ENCODE results near the gene SLC37A2. TPM values are rescaled to one million over a fixed set of nuclear protein-coding genes. Genes with fewer than 3 reads are reported as not detected.

Gene SLC37A2
- total and polyA plus RNA-seq, 2 donors (not counting 3 experiments of a cell fraction or from before 2014, with no cell fraction given): 1.1 to 1.7 TPM

DNA sequence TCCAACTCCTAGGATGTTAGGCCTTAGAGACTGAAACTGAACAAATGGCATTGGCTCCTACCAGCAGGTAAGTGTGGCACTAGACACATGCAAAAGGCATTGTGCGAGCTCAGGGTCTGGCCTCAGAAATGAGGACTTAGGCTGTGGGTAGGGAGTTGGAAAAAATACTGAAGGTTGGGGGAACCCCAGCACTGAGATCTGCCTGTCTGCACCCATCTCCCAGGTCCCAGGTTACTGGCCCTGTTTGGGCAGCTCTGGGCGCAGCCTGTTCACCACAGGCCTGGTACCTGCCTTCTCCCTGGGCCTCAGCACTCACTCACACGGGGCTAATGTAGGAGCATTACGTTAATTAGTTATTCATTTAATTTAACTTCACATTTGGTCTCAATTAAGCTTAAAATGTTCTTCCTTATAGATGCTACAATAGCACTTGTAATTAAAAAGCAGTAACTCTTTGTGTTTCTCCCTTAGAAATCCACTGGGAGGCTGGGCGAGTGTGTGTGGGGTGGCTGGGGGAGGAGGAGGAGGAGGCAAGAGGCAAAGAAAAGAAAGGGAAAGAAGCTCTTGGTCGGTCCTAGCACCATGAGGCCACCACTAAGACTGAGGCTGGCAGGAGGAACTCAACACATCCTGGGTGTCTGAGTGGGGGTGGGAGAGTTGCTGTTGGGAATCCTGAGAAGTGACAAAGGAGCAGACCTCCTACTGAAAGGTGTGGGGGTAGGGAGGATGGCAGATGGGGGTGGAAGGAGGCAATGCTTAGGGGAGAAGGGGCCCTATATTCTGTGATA lies 29.0 kb downstream of the SLC37A2 start:
- Histone ChIP-seq H3K36me3 (ENCODE audit: control insufficient read depth in 2 of 2, extremely low read depth in 1 of 2, insufficient read depth in 2 of 2, low read length in 2 of 2) (no peaks in the 10 kb centered on the region), H3K4me1 (ENCODE audit: control insufficient read depth, extremely low read depth, insufficient read depth, low read length) (peaks cover 11% of the 10 kb centered on the region), H3K9ac (replicated peaks; ENCODE audit: extremely low read depth, insufficient read depth, low read length) (no peak overlapping the region), H3K9me3 (replicated peaks; ENCODE audit: control insufficient read depth, insufficient read depth, low read length) (no peaks in the 10 kb centered on the region), H3K4me3 (replicated peaks in 1 of 3; ENCODE audit: insufficient read depth in 1 of 3, low read depth in 1 of 3, low read length in 3 of 3) (no peak overlapping the region), H2AFZ (ENCODE audit: low read depth, low read length) (peak overlapping the region; percentile 55), H3K9me1 (replicated peaks; ENCODE audit: control insufficient read depth, extremely low read depth, insufficient read depth, low read length) (no peaks in the 10 kb centered on the region), H3K27ac (ENCODE audit: insufficient read depth, low read depth, low read length) (no peak overlapping the region), H3K4me2 (ENCODE audit: insufficient read depth, low read length) (no peak overlapping the region), H3K27me3 (ENCODE audit: control insufficient read depth in 2 of 2, insufficient read depth in 2 of 2, low read length in 2 of 2) (no peaks in the 10 kb centered on the region), H4K20me1 (replicated peaks; ENCODE audit: control insufficient read depth, extremely low read depth, insufficient read depth, low read length) (no peaks in the 10 kb centered on the region), H3K79me2 (ENCODE audit: control insufficient read depth, insufficient read depth, low read length) (no peaks in the 10 kb centered on the region)
- no peak for DNase-seq (ENCODE audit: low read depth, low spot score)
- dilution Hi-C loops (cut with MboI; ENCODE audit: extremely low pct_ligation_motif_present, low sequenced_read_pairs): no loop called here
- ChIA-PET CTCF (interaction anchor here (0.7 to 6.1 kb wide), 31 partner anchors 10 to 342 kb away, joined by 3 to 141 read pairs (median 8); partner anchors contain the start of genes PKNOX2, SLC37A2 and TMEM218), POLR2A (no interaction called here)
- no peak for FAIRE-seq
- intact Hi-C loops (cut with micrococcal nuclease): loop anchor here (1.0 to 10.0 kb wide), 8 partner anchors 19 to 783 kb away; partner anchors contain the start of genes PKNOX2 and TMEM218
- TF ChIP-seq, protein P1, sequence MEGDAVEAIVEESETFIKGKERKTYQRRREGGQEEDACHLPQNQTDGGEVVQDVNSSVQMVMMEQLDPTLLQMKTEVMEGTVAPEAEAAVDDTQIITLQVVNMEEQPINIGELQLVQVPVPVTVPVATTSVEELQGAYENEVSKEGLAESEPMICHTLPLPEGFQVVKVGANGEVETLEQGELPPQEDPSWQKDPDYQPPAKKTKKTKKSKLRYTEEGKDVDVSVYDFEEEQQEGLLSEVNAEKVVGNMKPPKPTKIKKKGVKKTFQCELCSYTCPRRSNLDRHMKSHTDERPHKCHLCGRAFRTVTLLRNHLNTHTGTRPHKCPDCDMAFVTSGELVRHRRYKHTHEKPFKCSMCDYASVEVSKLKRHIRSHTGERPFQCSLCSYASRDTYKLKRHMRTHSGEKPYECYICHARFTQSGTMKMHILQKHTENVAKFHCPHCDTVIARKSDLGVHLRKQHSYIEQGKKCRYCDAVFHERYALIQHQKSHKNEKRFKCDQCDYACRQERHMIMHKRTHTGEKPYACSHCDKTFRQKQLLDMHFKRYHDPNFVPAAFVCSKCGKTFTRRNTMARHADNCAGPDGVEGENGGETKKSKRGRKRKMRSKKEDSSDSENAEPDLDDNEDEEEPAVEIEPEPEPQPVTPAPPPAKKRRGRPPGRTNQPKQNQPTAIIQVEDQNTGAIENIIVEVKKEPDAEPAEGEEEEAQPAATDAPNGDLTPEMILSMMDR (IDR thresholded peaks at IDR 0.05; ENCODE audit: extremely low read depth in 1 of 2, insufficient read depth in 1 of 2, low read depth in 1 of 2, low read length in 2 of 2): no peak
- TF ChIP-seq POLR2AphosphoS5 (IDR thresholded peaks at IDR 0.05; ENCODE audit: insufficient read depth, low read depth, low read length) (no peak), EZH2 (IDR thresholded peaks at IDR 0.05; ENCODE audit: borderline replicate concordance, low read depth, low read length, severe bottlenecking) (no peak)
- BruUV-seq (replicated peaks): no TSS peak

DNA sequence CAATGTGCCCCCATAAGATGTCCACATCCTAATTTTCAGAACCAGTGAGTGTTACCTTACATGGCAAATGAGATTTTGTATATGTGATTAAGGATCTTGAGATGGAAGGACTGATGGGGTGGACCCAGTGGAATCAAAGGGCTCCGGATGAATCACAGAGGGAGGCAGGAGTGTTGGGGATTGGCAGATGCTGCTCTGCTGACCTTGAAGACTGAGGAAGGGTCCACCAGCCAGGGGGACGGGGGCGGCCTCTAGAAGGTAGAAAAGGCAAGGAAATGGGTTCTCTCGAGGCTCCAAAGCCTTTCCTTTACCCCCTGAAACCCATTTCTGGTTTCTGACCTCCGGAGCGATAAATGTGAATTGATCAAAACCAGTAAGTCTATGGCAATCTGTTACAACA lies 29.6 kb downstream of the SLC37A2 start:
- Histone ChIP-seq H3K79me2 (ENCODE audit: control insufficient read depth, insufficient read depth, low read length) (no peaks in the 10 kb centered on the region), H2AFZ (ENCODE audit: low read depth, low read length) (no peak overlapping the region), H3K4me1 (ENCODE audit: control insufficient read depth, extremely low read depth, insufficient read depth, low read length) (peaks cover 11% of the 10 kb centered on the region), H4K20me1 (replicated peaks; ENCODE audit: control insufficient read depth, extremely low read depth, insufficient read depth, low read length) (no peaks in the 10 kb centered on the region), H3K4me3 (replicated peaks in 1 of 3; ENCODE audit: insufficient read depth in 1 of 3, low read depth in 1 of 3, low read length in 3 of 3) (no peak overlapping the region), H3K27me3 (ENCODE audit: control insufficient read depth in 2 of 2, insufficient read depth in 2 of 2, low read length in 2 of 2) (no peaks in the 10 kb centered on the region), H3K27ac (ENCODE audit: insufficient read depth, low read depth, low read length) (no peak overlapping the region), H3K36me3 (ENCODE audit: control insufficient read depth in 2 of 2, extremely low read depth in 1 of 2, insufficient read depth in 2 of 2, low read length in 2 of 2) (peaks cover 0 to 3% of the 10 kb centered on the region in 2 experiments), H3K4me2 (ENCODE audit: insufficient read depth, low read length) (no peak overlapping the region), H3K9me3 (replicated peaks; ENCODE audit: control insufficient read depth, insufficient read depth, low read length) (no peaks in the 10 kb centered on the region), H3K9me1 (replicated peaks; ENCODE audit: control insufficient read depth, extremely low read depth, insufficient read depth, low read length) (no peaks in the 10 kb centered on the region), H3K9ac (replicated peaks; ENCODE audit: extremely low read depth, insufficient read depth, low read length) (no peak overlapping the region)
- no TSS peak for BruUV-seq (replicated peaks)
- DNase-seq (ENCODE audit: low read depth, low spot score) (no peak), FAIRE-seq (no peak)
- dilution Hi-C loops (cut with MboI; ENCODE audit: extremely low pct_ligation_motif_present, low sequenced_read_pairs): no loop called here
- TF ChIP-seq JUN (IDR thresholded peaks at IDR 0.05; ENCODE audit: borderline replicate concordance, insufficient read depth, insufficient read length, low read depth): no peak
- TF ChIP-seq POLR2A (IDR thresholded peaks at IDR 0.05; ENCODE audit: low read depth, low read length): no peak
- no peak for TF ChIP-seq EZH2 (IDR thresholded peaks at IDR 0.05; ENCODE audit: borderline replicate concordance, low read depth, low read length, severe bottlenecking)
- TF ChIP-seq MYC (IDR thresholded peaks at IDR 0.05; ENCODE audit: low read depth, low read length): no peak
- TF ChIP-seq, protein P1 (IDR thresholded peaks at IDR 0.05; ENCODE audit: extremely low read depth in 1 of 2, insufficient read depth in 1 of 2, low read depth in 1 of 2, low read length in 2 of 2): no peak
- no peak for TF ChIP-seq POLR2AphosphoS5 (IDR thresholded peaks at IDR 0.05; ENCODE audit: insufficient read depth, low read depth, low read length)
- no peak for TF ChIP-seq FOS (IDR thresholded peaks at IDR 0.05; ENCODE audit: borderline replicate concordance, insufficient read depth, low read length)
- TF ChIP-seq, protein P2, sequence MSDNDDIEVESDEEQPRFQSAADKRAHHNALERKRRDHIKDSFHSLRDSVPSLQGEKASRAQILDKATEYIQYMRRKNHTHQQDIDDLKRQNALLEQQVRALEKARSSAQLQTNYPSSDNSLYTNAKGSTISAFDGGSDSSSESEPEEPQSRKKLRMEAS (IDR thresholded peaks at IDR 0.05; ENCODE audit: insufficient read depth, insufficient read length): no peak
- no peak for TF ChIP-seq GATA2 (IDR thresholded peaks at IDR 0.05; ENCODE audit: insufficient read depth, insufficient read length, low read depth, low read length)
- POLR2A ChIA-PET: no interaction called here
- intact Hi-C loops (cut with micrococcal nuclease): loop anchor here (10.0 kb wide), 1 partner anchor 782 kb away; no protein-coding TSS in a partner anchor
- CTCF ChIA-PET: interaction anchor here (0.6 to 6.1 kb wide), 4 partner anchors 49 to 364 kb away, joined by 3 to 141 read pairs (median 7); no protein-coding TSS in a partner anchor

Data from endothelial cell of umbilical vein (primary cell).